Measurements from ENCODE around the gene PLCB4.

PLCB4 gene

DNA sequence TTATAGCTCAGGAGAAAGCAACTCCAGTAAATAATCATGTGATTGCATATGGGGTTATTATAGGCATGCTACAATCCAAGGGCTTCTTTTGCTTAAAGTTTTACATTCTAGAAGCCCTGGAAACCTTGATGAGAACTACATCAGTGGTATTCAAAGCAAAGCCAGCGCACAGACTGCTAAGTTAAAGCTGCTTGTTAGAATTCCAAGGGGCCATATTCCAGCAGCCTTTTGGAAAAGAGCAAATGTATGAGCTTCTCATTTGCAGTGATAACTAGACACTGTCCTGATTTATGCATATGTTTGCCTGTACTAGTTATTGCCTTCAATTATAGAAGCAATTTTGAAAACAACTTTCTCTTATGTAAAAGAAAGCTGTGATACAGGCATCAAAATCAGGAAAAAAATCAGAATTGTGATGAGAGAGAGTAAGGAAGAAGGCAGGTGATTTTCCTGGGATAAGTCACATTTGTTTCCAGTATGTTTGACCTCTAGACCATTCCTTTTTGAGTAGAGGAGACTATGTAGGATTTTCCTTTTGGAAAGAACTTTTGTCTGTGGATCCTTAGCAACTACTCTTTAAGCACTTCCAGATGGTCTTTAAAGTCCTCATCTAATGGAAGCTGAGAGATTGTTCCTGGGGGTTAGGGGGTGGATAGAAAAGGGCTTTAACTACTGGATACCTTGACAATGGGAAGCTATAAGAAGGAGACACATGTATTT, 159.2 kb downstream of the PLCB4 start:
- no peak for DNase-seq
- in situ Hi-C loops (cut with HindIII; ENCODE audit: low pct_ligation_motif_present, low pct_unique_long_range_greater_than_20kb, low sequenced_read_pairs) = no loop called here

DNA sequence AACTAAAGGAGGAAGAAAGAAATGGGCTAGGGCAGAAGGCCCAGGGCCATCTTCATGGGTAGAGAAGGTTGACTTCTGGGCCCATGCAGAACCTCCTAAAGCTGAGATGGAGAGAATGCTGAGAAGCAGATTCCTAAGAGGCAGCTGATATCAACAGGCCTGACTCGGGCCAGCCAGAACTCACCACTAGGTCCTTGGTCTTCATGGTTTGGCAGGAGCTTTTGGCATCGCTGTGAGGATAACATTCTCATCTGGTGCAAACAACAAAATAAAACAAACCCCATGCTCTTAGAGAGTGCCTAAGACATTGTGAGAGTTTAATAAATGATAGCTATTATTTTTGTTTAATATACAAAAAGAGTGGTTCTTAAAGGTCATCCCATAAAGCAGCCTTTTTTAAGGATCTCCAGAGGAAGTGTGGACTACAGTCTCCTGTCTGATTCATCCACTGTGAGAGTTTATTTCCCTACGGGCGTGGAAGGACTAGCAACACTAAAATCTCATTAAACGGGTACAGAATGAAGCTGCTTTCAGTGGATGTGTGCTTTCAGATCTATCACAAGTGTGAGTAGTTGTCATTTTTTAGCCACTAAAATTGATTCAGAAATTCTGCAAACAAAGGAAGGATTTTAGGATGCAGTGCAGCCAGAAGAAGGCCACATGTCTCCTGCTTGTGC, 160.0 kb downstream of the PLCB4 start:
- no peak for DNase-seq

DNA sequence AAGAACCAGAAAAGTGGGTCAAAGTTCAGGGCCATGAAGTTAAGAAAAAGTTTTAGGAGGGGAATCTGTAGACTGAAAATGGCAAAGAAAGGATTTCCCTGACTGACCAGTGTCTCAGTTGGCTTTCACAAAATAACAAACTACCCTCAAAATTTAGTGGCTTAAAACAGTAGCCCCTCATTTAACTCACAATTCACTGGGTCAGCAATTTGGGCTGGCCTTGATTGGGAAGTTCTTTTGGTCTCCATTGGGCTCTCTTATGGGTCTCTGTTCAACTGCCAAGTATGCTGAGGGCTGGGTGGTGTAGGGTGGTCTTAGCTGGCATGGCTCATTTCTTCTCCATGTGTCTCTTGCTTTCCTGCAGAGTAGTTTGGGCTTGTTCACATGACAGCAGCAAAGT, 161.5 kb downstream of the PLCB4 start:
- no peak for DNase-seq
- in situ Hi-C loops (cut with HindIII; ENCODE audit: low pct_ligation_motif_present, low pct_unique_long_range_greater_than_20kb, low sequenced_read_pairs) = no loop called here

More for the DNA sequence above, 160.0 kb downstream of the PLCB4 start:
- in situ Hi-C loops (cut with HindIII; ENCODE audit: low pct_ligation_motif_present, low pct_unique_long_range_greater_than_20kb, low sequenced_read_pairs) = no loop called here

DNA sequence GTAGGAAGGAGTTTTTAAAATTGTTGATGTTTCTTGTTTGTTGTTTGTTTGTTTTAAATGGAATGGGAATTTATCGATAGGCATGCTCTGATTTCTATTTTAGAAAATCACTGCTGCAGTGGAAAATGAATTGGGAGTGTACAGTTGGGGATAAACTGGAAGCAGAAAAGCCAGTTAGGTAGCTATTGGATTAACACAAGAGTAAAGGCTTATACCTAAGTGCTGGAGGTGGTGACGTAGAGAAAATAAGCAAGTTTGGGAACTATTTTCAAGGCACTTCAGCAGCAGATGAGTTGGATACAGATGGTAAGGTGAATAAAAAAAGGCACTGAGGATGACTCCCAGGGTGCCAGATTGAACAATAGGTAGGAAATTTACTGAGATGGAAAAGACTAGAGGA, 164.9 kb downstream of the PLCB4 start:
- in situ Hi-C loops (cut with HindIII; ENCODE audit: low pct_ligation_motif_present, low pct_unique_long_range_greater_than_20kb, low sequenced_read_pairs) = no loop called here
- no peak for DNase-seq

DNA sequence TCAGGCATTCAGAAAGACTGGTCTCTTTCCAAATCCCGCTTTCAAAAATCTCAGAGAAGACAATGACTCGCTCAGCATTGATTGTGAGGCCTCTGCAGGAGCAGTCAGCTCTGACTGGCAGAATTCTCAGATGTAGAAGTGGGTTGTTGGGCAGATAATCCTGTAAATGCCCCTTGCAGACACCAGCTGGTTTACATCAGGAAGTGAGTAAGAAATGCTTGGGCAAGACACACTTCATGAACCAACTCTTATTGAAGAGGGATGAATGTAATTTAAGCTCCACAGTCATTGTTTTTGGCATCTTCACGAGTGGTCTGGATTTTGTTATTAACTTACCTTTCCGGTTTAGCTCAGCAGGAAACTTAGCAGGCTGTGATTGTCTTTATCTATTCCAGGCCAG, 166.6 kb downstream of the PLCB4 start:
- in situ Hi-C loops (cut with HindIII; ENCODE audit: low pct_ligation_motif_present, low pct_unique_long_range_greater_than_20kb, low sequenced_read_pairs) = no loop called here
- peak; percentile 35 for DNase-seq

DNA sequence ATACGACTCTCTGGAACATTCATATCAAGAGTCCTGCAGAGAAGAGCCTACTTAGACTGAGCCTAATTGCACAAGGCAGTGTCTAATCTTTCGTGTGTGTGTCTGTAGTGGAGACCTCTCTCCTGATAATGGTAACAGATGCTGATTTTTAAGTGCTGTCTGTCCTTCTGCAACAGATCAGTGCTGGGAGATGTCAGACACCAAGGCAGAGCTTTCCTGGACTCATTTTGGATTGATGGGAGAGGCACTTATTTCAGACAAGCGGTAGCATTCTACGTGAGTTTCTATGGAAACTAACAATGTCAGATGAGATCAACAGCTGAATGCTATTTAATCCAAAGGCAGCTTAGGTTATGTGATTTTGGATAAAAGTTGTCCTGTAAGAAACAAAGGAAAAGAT, 167.6 kb downstream of the PLCB4 start:
- in situ Hi-C loops (cut with HindIII; ENCODE audit: low pct_ligation_motif_present, low pct_unique_long_range_greater_than_20kb, low sequenced_read_pairs) = no loop called here
- no peak for DNase-seq

DNA sequence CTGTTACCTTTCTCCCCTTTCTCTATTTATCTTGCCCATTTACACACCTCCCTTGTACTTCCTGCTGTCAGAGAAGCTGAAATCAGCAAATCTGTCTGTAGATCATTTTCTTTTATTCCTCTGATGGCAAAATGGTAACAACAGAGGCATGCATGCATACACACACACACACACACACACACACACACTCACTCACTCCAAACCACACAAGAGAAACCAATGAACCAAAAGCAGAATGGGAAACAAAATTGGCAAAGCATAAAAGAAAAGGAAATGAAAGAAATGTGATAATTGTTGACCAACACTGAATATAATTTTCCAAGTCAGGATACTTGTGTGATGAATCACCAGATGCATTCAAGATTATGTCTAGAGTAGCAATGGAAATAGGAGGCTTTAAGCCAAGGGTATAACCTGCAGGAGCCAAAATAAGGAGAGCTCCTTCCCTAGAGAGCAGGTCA, 172.4 kb downstream of the PLCB4 start:
- peak; percentile 60 for DNase-seq
- in situ Hi-C loops (cut with HindIII; ENCODE audit: low pct_ligation_motif_present, low pct_unique_long_range_greater_than_20kb, low sequenced_read_pairs) = no loop called here

DNA sequence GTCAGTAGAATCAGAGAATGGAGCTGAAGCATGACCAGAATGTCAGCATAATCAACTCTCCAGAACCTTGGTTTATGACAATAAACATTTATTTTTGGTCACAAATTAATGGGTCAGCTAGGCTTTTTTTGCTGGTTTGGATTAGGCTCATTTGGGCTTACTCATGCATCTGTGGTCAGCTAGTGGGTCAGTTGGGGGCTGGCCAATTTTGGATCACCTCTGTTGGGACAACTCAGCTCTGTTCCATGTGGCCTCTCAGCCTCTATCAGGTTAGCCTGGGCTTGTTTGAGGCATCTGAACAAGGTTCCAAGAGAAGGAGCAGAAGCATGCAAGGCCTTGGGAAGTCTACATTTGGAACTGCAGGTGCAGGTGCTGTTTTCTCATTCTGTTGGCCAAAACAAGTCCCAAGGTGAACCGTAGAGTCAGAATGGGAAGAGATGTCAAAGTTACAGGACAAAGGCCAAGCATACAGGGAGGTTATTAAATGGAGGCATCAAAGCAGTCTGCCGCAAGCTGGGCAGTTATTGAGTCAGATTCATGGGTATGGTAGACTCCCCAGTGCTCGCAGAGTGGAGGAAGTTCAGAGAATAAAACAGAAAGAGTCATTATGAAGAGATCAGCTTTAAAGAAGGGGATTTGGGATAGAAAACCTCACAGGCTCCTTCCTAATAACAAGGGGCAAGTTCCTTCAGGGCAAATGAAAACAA, 173.0 kb downstream of the PLCB4 start:
- peak; percentile 24 for DNase-seq
- in situ Hi-C loops (cut with HindIII; ENCODE audit: low pct_ligation_motif_present, low pct_unique_long_range_greater_than_20kb, low sequenced_read_pairs) = no loop called here

DNA sequence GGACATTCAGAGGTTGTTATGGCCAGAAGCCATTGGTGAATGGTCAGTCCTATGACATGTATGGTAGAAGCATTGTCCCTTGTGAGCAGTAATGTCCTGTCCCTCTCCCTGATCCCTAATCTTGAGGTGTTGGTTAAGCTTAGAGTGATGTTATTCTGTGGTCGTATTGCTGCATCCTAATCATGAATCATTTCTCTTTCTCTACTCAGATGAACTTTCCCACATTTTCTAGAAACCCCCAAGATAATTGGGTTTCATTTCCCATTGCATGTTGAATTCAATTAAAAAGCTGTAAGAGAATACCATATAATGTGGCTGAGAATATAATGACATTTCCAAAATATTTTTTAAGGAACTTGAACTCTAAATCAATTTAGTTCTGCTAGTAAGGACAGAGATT, 175.1 kb downstream of the PLCB4 start:
- DNase-seq = no peak
- in situ Hi-C loops (cut with HindIII; ENCODE audit: low pct_ligation_motif_present, low pct_unique_long_range_greater_than_20kb, low sequenced_read_pairs) = no loop called here

DNA sequence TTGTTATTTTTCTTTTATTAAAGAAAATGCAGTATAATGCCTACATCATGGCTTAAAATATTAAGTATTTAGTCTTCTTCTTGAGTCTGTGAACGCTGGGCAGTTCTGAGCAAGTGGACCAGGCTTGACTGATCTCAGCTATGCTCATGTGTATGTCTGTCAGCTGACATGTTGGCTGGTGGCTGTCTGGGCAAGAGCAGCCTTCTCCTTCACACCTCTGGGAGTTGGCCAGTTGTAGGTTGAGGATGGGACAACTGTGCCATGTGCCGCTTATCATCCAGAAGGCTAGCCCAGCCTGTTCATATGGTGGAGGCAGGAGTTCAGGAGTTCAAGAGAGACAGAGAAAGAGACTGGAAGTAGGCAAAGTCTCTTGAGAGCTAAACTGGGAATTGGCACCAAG, 175.9 kb downstream of the PLCB4 start:
- in situ Hi-C loops (cut with HindIII; ENCODE audit: low pct_ligation_motif_present, low pct_unique_long_range_greater_than_20kb, low sequenced_read_pairs) = no loop called here

DNA sequence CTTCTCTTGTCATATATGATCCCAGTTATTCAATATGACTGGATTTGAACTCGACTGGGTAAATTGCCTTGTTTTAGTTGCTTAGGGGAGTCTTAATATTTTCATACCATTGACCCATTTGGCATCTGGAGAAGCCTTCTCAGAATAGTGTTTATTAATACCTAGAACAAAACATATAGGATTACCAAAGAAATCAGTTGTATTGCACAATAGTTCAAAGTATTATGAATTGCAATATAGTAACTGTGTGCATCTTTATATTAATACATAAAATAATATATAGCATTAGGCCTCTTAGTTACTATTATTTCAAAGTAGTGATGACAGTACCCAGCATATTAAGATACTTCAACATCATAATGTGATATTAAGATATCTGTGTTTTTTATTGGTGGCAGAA, 177.8 kb downstream of the PLCB4 start:
- in situ Hi-C loops (cut with HindIII; ENCODE audit: low pct_ligation_motif_present, low pct_unique_long_range_greater_than_20kb, low sequenced_read_pairs) = no loop called here
- no peak for DNase-seq

More for the DNA sequence above, 175.9 kb downstream of the PLCB4 start:
- DNase-seq = no peak

DNA sequence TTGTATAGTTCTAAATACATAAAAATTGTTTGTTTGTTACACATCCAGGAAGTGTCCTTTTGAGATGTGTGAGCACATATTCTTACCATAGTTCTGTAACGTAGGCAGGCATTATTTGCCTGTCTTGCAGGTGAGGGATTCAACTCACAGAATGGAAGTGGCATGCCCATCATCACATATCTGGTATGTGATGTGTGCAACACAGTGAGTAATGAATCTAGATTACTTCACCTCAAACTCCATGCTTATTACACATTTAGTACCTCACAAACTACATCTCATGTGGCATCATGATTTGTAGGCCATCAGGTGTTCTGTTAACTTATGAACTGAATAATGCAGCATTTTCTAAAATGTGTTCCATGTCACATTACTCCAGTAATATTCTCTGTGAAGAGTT, 181.6 kb downstream of the PLCB4 start:
- in situ Hi-C loops (cut with HindIII; ENCODE audit: low pct_ligation_motif_present, low pct_unique_long_range_greater_than_20kb, low sequenced_read_pairs) = no loop called here
- DNase-seq = no peak

DNA sequence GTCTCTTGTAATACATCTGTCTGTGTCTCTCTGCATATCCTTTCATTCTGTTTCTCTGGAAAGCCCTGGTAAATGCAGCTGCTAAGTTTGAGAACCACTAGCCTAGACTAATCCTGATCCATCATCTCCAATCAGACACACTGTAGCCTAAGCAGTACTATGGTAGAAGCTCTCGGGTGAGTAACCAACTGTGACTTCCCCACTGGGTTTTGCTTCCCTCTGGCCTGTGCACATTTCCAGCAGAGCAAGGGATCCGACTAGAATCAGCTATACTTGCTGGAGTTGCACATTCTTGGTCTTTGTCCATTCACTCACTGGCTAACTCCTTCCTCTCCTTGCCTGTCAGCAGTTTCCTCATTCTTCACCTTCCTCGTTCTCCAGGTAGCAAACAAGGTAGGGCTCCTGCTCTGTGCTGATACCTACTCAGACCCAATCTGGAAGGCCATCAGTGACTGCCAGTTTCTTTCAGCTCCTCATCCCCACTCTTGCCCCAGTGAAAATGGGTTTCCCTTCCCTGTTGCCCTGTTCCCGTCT, 184.2 kb downstream of the PLCB4 start:
- no peak for DNase-seq
- in situ Hi-C loops (cut with HindIII; ENCODE audit: low pct_ligation_motif_present, low pct_unique_long_range_greater_than_20kb, low sequenced_read_pairs) = no loop called here

DNA sequence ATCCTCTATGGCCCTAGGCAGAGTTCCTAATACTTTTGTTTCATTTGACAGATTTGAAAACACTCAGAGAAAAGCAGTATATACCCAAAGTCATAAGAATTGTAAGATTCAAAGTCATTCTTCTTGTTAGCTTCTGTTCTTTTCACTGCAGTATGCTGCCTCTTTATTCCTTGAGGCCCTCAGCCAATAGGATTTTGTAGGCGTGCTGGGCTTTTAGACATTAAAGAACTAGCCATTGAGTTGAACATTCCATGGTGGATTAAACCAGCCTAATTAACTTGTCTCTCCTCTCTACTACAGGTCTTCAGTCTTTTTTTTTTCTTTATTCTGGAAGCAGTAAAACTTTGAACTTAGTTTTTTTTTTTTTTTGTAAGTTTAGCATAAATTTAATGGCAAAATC, 186.3 kb downstream of the PLCB4 start:
- in situ Hi-C loops (cut with HindIII; ENCODE audit: low pct_ligation_motif_present, low pct_unique_long_range_greater_than_20kb, low sequenced_read_pairs) = no loop called here
- DNase-seq = no peak

DNA sequence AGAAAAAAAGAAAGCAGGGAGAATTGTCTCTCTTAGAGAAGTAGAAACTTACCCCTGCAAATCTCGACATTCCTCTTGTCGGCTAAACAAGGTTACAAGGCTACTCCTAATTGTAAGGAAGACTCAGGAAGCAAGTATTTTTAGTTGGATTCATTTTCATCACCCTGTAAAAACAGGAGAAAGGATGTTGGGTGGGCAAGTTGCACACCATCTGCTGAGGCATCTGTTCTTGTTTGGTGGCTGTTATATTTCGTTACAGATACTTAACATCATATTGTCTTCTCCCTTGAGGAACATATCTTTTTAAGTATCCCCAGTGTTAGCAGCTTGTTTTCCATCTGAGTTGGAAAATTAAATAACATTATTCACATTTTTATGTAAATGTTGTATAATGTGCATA, 187.5 kb downstream of the PLCB4 start:
- in situ Hi-C loops (cut with HindIII; ENCODE audit: low pct_ligation_motif_present, low pct_unique_long_range_greater_than_20kb, low sequenced_read_pairs) = no loop called here
- DNase-seq = no peak

DNA sequence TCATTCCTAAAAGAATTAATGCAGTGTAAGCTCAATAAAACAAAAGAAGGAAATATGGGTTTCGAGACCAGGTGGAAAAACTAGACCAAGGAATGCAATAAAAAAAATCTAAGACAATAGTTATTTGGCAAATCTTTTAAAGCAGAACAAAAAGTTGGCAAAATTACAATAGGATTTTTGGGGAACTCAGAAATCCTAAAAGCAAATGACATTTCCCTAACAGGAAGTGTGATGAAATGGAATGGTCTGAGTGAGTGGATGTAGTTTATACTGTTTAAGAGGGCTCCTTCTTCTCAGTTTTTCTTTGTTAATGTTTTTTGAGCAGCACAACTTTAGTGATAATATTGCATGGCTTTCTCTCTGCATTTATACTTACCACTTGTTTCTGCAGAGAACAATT, 190.0 kb downstream of the PLCB4 start:
- in situ Hi-C loops (cut with HindIII; ENCODE audit: low pct_ligation_motif_present, low pct_unique_long_range_greater_than_20kb, low sequenced_read_pairs) = no loop called here
- no peak for DNase-seq

DNA sequence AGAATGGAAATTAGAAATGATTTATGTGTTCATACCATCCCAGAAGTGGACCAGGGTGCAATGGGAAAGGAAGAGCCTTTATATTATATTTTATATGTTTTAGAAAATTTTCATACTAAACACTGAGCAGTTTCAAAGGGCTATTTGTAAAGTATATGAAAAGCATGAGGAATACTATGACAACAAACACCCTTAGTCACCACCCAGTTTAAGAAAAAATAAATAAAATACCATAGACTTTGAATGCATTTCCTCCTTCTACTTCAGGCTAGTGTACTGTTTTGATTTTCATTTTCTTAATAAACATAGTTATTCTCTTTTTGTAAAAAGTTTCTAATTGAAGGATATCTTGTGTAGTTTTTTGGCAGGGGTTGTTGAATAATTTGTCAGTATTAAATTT, 191.1 kb downstream of the PLCB4 start:
- in situ Hi-C loops (cut with HindIII; ENCODE audit: low pct_ligation_motif_present, low pct_unique_long_range_greater_than_20kb, low sequenced_read_pairs) = no loop called here
- DNase-seq = no peak

DNA sequence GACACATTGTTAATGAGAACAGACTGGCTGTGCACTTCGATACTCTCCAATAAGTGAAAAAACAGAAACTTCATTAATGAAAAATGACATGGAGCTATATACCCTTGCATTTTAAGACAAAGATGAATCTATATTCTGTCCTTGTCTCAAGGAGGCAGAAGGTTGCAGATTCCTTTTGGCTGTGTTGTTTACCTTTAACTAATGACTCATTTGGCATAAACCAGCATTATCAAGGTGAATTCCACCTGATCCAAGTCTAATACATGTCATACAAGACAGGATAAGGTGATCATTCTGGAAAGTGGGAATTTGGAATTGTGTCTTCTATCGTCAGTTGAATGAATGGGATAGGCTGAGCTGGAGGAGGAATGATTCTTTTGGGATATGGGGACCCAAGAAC, 192.9 kb downstream of the PLCB4 start:
- DNase-seq = no peak
- in situ Hi-C loops (cut with HindIII; ENCODE audit: low pct_ligation_motif_present, low pct_unique_long_range_greater_than_20kb, low sequenced_read_pairs) = no loop called here

DNA sequence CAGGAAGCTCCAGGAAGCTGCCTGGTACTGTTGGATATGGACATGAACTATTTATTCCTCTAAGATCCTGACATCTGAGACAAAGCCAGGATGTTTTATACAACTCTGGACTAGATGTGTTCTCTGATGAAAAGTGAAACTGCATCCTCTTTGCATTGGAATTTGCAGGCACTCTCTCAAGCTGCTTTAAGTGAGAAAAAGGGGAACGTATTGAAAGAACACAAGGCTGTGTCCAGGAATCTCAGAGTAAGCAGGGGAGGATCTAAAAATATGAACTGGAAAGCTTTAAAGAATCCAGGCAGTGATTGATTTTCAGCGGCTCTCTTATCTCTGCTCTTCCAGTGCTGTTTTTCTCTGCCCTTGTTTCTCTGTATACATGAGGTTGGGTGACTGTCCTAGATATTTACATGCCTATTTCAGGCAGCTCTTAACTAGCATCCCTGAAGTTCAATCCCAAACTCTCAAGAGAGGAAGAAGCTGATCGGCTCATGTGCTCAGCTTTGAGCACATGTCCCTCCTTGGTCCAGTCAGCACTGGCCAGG, 193.8 kb downstream of the PLCB4 start:
- DNase-seq = no peak

More for the DNA sequence above, 193.8 kb downstream of the PLCB4 start:
- in situ Hi-C loops (cut with HindIII; ENCODE audit: low pct_ligation_motif_present, low pct_unique_long_range_greater_than_20kb, low sequenced_read_pairs) = no loop called here

Measured in ACHN (cell line).